ENCODE data around the gene TMUB2.
"Not testable (repeated sequence)": the region's sequence is repeated elsewhere in the genome, so short reads cannot be mapped to it uniquely, and the experiment has no call there.

Gene TMUB2

DNA sequence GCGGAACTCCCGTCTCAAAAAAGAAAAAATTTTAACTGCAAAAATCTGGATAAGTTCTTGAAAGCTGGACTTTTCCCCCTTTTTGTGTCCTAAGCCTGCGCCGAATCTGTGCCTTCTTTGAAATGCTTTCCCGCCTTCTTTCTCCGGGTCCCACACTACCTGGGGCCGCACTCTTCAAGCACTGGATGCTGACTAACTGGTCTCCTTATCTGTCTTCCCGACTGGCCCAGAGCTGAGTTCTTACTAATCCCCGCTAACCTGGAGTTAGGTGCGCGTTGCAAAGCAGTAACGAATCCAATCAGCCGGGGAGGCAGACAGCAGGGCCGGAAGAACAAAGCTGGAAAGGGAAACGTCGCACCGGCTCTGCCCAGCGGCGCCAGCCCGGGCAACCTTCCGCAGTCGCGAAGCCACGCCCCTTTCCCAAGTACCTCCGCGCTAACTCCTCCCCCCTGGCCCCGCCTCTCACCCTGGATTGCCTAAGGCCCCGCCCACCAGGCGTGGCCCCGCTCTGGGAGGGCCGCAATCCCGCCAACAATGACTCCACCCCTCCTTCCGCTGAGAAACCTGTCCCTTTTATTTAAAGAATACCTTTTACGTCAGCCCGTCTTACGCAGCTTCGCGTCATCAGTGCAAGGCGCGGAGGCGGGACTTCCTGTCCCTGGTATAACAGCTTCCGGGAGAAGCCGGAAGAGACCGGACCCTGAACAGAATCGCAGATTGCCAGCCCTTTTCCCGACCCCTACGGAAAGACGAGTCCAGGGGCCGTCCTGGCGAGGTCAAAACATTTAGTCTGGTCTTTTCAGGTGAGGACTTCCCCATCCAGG lies at the start of gene TMUB2:
TMUB2 (plus strand) TSS at position 666 of the 824 bp plus-strand sequence. CDS start 737 bp downstream, outside the sequence.
- FAIRE-seq, result peak; percentile 100

DNA sequence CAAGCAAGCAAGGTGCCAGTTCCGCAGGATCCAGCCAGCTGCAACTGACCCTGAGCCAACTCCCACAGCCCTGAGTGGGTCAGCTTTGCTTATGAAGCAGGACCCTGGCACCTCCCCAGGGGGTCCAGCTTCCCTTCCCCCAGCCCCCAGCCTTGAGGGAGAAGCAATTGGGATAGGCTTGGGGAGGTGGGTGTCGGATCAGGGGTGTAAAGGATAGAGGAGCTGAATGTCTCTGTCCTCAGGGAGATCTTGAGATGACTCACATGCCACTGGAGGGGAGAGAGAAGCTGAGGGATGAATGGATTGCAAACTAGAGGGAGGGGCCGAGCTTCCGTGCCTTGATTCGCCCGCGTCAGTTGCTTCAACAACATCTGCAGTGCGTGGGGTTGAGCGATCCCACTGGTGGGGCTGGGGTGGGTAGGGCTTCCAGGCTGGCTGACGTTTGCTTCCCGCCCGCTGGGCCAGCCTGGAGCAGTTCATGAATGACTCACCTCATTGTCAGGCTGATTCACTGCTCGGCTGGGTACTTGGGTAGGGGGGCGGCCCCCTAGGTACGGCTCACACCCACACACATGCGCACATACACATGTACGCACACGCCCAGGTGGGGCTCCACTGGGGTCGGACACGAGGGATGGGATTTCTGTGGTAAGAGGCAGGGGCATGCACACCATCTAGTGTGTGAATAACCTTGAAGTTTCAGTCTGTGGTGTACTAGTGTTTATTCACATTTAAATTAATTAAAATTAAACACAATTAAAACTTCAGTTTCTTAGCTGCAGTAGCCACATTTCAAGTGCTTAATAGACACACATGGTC lies 48.7 kb upstream of the TMUB2 start:
- FAIRE-seq, result no peak

DNA sequence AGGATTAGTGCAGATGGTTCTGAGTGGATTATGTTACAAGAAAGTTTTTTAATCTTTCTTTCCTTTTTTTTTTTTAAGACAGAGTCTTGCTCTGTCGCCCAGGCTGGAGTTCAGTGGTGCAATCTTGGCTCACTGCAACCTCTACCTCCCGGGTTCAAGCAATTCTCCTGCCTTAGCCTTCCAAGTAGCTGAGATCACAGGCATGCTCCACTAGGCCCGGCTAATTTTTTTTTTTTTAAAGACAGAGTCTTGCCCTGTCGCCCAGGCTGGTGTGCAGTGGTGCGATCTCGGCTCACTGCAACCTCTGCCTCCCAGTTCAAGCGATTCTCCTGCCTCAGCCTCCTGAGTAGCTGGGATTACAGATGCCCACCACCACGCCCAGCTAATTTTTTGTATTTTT lies 42.9 kb upstream of the TMUB2 start:
- not testable (repeated sequence) for FAIRE-seq

GRCh38 chr17:44144966-44145739 lies 41.6 kb upstream of the TMUB2 start:
- no peak for FAIRE-seq

- FAIRE-seq, result no peak
Measured at GRCh38 chr17:44146375-44147346, 40.1 kb upstream of the TMUB2 start.

GRCh38 chr17:44147812-44148211 lies 39.0 kb upstream of the TMUB2 start:
- no peak for FAIRE-seq

GRCh38 chr17:44149066-44149465 lies 37.7 kb upstream of the TMUB2 start:
- FAIRE-seq, result not testable (repeated sequence)

DNA sequence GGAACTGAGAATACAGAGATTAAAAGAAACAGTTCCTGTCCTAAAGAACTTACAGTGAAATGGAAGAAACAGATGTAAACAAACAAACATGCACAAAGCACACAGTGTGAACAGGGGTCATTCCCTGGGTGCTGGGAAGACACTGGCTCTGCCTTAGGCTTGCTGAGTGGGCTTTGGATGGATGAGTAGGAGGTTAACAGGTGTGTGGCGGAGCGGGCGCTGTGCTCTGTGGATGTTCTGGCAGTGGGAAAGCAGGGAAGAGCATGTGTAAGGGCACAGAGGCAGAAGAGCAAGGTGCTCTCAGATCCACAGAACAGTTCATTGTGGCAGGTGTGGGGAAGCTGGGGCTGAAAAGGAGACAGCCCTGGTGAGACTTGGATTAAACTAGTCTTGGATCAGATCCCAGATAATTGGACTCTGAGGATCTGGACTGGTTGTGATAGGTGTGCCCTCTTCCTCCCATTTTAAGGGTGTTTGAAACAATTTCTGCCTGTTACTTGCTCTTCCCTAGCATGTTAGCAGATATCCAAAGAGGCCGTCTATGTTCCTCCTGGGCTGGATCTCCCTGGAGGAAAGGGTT lies 36.9 kb upstream of the TMUB2 start:
- FAIRE-seq, result no peak

DNA sequence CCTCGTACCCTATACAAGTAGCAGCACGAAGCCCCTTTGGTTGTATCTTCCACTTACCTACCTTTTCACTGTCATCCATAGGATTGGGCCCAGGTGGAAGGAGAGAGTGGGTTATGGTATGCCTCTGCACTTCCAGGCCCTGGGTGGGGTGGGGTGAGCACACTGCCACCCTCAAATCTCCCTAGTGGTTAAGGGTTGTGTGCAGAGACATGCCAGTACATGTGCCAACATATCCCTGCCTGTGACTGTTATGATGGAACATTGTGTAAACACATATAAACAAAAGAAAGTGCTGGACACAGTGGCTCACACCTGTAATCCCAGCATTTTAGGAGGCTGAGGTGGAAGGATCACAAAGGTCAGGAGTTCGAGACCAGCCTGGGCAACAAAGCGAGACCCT lies 33.9 kb upstream of the TMUB2 start:
- no peak for FAIRE-seq

DNA sequence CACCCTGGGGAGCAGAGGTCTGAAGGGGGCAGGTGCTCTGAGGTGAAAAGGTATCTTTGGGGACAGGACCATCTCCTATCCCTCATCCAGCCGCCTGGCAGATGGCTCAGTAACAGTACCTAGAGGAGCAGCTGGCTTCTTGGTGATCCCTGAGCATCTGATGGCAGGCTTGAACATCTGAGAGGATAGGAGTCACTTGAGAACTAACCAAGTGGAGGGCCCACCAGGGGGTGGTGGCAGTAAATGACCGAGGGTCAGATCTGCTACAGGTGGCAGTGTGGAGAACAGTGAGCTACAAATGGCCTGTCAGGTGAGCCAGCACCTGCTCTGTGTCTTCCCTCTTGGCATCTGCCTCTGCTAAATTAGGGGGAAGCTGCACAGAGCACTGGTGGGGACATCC lies 31.3 kb upstream of the TMUB2 start:
- no peak for FAIRE-seq

- no peak for FAIRE-seq
Measured at GRCh38 chr17:44159519-44160210, 27.1 kb upstream of the TMUB2 start.

- no peak for FAIRE-seq
Measured at GRCh38 chr17:44164476-44164875, 22.3 kb upstream of the TMUB2 start.

- no peak for FAIRE-seq
Measured at GRCh38 chr17:44167181-44167861, 19.5 kb upstream of the TMUB2 start.

- no peak for FAIRE-seq
Measured at GRCh38 chr17:44170135-44170498, 16.7 kb upstream of the TMUB2 start.

GRCh38 chr17:44170499-44171201 lies 16.1 kb upstream of the TMUB2 start, which contains the start of gene ASB16:
Gene ASB16 (plus strand): TSS chr17:44170704. CDS start chr17:44170790, 86 bp downstream.
- FAIRE-seq, result no peak

GRCh38 chr17:44171931-44172455 lies 14.8 kb upstream of the TMUB2 start:
- no peak for FAIRE-seq

DNA sequence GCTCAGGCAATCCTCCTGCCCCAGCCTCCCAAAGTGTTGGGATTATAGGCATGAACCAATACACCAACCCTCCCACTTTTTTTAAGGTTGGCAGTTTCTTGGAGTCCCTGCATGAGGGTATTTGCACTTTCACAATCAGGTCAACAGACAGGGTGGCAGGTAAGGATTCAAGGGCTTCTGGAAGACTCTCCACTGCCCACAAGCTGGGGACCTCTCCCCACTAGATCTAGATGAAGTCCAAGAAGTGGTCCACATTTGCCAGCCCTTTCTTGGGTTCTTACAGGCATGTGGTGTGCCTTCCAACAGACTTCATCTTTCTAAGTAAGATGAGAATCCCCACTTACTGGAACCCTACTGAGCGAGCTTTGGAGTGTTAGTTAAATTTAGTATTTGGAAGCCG lies 12.3 kb upstream of the TMUB2 start:
- FAIRE-seq, result no peak

DNA sequence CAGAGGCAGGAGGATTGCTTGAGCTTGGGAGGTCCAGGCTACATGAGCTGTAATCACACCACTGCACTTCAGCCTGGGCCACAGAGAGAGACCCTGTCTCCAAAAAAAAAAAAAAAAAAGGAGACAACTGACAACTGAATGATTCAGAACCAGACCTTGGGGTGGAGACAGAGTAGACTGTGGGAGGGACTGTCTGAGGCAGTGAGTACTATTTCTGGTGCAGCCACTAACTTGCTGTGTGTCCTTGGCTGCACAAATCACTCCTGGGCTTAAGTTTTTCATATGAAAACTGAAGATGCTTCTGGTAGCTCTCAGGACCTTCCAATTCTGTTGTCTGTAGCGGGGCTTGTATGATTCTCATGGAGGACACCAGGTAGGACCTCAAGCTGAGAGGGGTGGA lies 10.5 kb upstream of the TMUB2 start:
- FAIRE-seq, result no peak
